IPS-NIHi11 (cell line): ENCODE results near the gene NTN1.

ENCODE experiments used
- DNase-seq: peaks from one replicate; pipeline ENCODE4 v3.0.0; 2012; ENCODE audit warnings: mixed read lengths, low spot score

Gene NTN1

GRCh38 chr17:9272501-9273200, 251.3 kb downstream of the NTN1 start:
- DNase-seq = no peak

GRCh38 chr17:9273428-9274391, 252.4 kb downstream of the NTN1 start:
- no peak for DNase-seq

- DNase-seq = no peak
Observed at GRCh38 chr17:9274973-9275372, 253.7 kb downstream of the NTN1 start.

GRCh38 chr17:9279893-9280292, 258.6 kb downstream of the NTN1 start:
- DNase-seq = no peak

- DNase-seq = no peak
Observed at GRCh38 chr17:9283909-9284308, 262.6 kb downstream of the NTN1 start.

- no peak for DNase-seq
Observed at GRCh38 chr17:9284884-9285283, 263.6 kb downstream of the NTN1 start.

GRCh38 chr17:9285602-9286427, 264.5 kb downstream of the NTN1 start:
- DNase-seq = no peak

GRCh38 chr17:9286434-9286833, 265.1 kb downstream of the NTN1 start:
- no peak for DNase-seq

- no peak for DNase-seq
Observed at GRCh38 chr17:9287306-9287705, 266.0 kb downstream of the NTN1 start.

GRCh38 chr17:9290226-9290613, 268.9 kb downstream of the NTN1 start:
- no peak for DNase-seq

GRCh38 chr17:9291912-9292560, 270.7 kb downstream of the NTN1 start:
- peak; percentile 68 for DNase-seq

GRCh38 chr17:9292561-9292941, 271.2 kb downstream of the NTN1 start:
- DNase-seq = no peak
